ENCODE data around the gene KRT2.

The KRT2 gene

GRCh38 chr12:52637299-52637698 lies 14.7 kb downstream of the KRT2 start (continued):
- TF ChIP-seq PRDM2 (tag by site-specific recombination; IDR thresholded peaks at IDR 0.05; ENCODE audit: borderline replicate concordance) = no peak

GRCh38 chr12:52636592-52637258 lies 15.3 kb downstream of the KRT2 start:
- Histone ChIP-seq H3K36me3 (ENCODE audit: control insufficient read depth in 2 of 2, insufficient read depth in 1 of 2, low read length in 2 of 2) (no peaks in the 10 kb centered on the region), H3K27ac (ENCODE audit: extremely low read depth, low read depth, low read length) (no peak overlapping the region), H3K9me3 (ENCODE audit: control insufficient read depth, insufficient read depth, low read depth, low read length) (no peaks in the 10 kb centered on the region), H3K4me1 (ENCODE audit: control insufficient read depth, insufficient read depth, low read length) (no peaks in the 10 kb centered on the region; the same call in 1 of the 2 replicates), H3K4me3 (ENCODE audit: low read depth, low read length) (no peak overlapping the region)
- TF ChIP-seq ZNF677 (tag by site-specific recombination; IDR thresholded peaks at IDR 0.05) = no peak
- TF ChIP-seq MEIS1 (CRISPR knock-in tag; IDR thresholded peaks at IDR 0.05; ENCODE audit: borderline replicate concordance) = no peak
- TF ChIP-seq ZNF398 (tag by site-specific recombination; IDR thresholded peaks at IDR 0.05) = no peak
- TF ChIP-seq AEBP2 (tag by site-specific recombination; IDR thresholded peaks at IDR 0.05; ENCODE audit: borderline replicate concordance) = no peak
- TF ChIP-seq BCL11B (tag by site-specific recombination; IDR thresholded peaks at IDR 0.05; ENCODE audit: low read depth) = no peak
- TF ChIP-seq ZNF274 (IDR thresholded peaks at IDR 0.05; ENCODE audit: low read length) = no peak
- no peak for TF ChIP-seq ZNF274 (tag by site-specific recombination; IDR thresholded peaks at IDR 0.05; ENCODE audit: borderline replicate concordance)
- TF ChIP-seq ZNF621 (tag by site-specific recombination; IDR thresholded peaks at IDR 0.05) = no peak
- TF ChIP-seq ZSCAN5A (tag by site-specific recombination; IDR thresholded peaks at IDR 0.05) = no peak
- TF ChIP-seq ZNF555 (tag by site-specific recombination; conservative IDR thresholded peaks at IDR 0.05) = no peak
- TF ChIP-seq ZNF133 (tag by site-specific recombination; IDR thresholded peaks at IDR 0.05) = no peak
- POLR2A ChIA-PET = no interaction called here
- CTCF ChIA-PET = interaction anchor here (0.6 kb wide), 2 partner anchors 223 to 296 kb away, joined by 3 read pairs; no protein-coding TSS in a partner anchor
